Endodermal cell (in vitro differentiated cells): ENCODE data around the gene AEBP1. TPM values are rescaled to one million over a fixed set of nuclear protein-coding genes. Genes with fewer than 3 reads are reported as not detected.

ENCODE experiments used
- DNase-seq: peaks from one replicate; pipeline ENCODE4 v3.0.0-alpha.2; 2017
- H3K27ac ChIP-seq: 2 replicates; pipeline ENCODE4 v1.5.1; 2013; ENCODE audit warnings: mild to moderate bottlenecking, low read depth, low read length, moderate library complexity
- H3K27me3 ChIP-seq: 2 replicates; pipeline ENCODE4 v1.6.1; 2013; ENCODE audit warnings: mild to moderate bottlenecking, low read length, moderate library complexity; ENCODE audit not compliant: insufficient read depth, control insufficient read depth, poor library complexity, severe bottlenecking
- H3K36me3 ChIP-seq: 2 replicates; pipeline ENCODE4 v1.7.0; 2013; ENCODE audit warnings: mild to moderate bottlenecking, low read length, moderate library complexity; ENCODE audit not compliant: control insufficient read depth, insufficient read depth
- H3K4me1 ChIP-seq: one replicate; pipeline ENCODE4 v1.7.0; 2013; ENCODE audit warnings: low read length; ENCODE audit not compliant: control insufficient read depth, insufficient read depth
- H3K4me3 ChIP-seq: 2 replicates; pipeline ENCODE4 v1.5.1; 2013; ENCODE audit warnings: mild to moderate bottlenecking, low read length, moderate library complexity
- H3K9ac ChIP-seq: 2 replicates; pipeline ENCODE4 v1.6.1; 2013; ENCODE audit warnings: mild to moderate bottlenecking, low read length, moderate library complexity; ENCODE audit not compliant: poor library complexity, severe bottlenecking; ENCODE audit errors: extremely low read depth
- H3K9me3 ChIP-seq: 2 replicates; pipeline ENCODE4 v1.6.1; 2013; ENCODE audit warnings: mild to moderate bottlenecking, low read length, moderate library complexity; ENCODE audit not compliant: control insufficient read depth
- H3K27ac Mint-ChIP-seq: 2 replicates; pipeline ENCODE4 v1.8.0; 2020; ENCODE audit warnings: mixed read lengths
- H3K27me3 Mint-ChIP-seq: 2 replicates; pipeline ENCODE4 v1.8.0; 2021; ENCODE audit warnings: mild to moderate bottlenecking, mixed read lengths; ENCODE audit not compliant: insufficient read depth
- H3K36me3 Mint-ChIP-seq: 2 replicates; pipeline ENCODE4 v1.8.0; 2020; ENCODE audit warnings: low read depth, mixed read lengths
- H3K4me1 Mint-ChIP-seq: 2 replicates; pipeline ENCODE4 v1.8.0; 2020; ENCODE audit warnings: mixed read lengths
- H3K4me3 Mint-ChIP-seq: 2 replicates; pipeline ENCODE4 v1.8.0; 2020; ENCODE audit warnings: mild to moderate bottlenecking, moderate library complexity, mixed read lengths
- H3K9me3 Mint-ChIP-seq: 2 replicates; pipeline ENCODE4 v1.8.0; 2020; ENCODE audit warnings: mild to moderate bottlenecking, mixed read lengths
- CTCF ChIP-seq: fragments of 200-600 bp; sonication (generic); conservative IDR thresholded peaks from 2 replicates; pipeline ENCODE4 v1.5.0; 2021; ENCODE audit warnings: antibody characterized with exemption, mild to moderate bottlenecking
- WGBS, 2 experiments: methylation state at CpG; one replicate each; pipeline versions ENCODE4 v1.1.5 to v1.1.7; 2013; ENCODE audit warnings: missing lambda C conversion rate in 2 of 2, mixed read lengths in 1 of 2; ENCODE audit not compliant: insufficient coverage in 1 of 2, insufficient read length in 1 of 2; 5-methylcytosine and 5-hydroxymethylcytosine counted together
- total RNA-seq, 2 donors: library from RNA; stranded (reverse); fragmentation: NEBNext Ultra II Directional in 1 of 2; extraction: Animal tissue kit (Norgen Biotek cat#: 25700) in 1 of 2; gene quantifications; 2 replicates in 1 of 2; 3 replicates in 1 of 2; pipeline ENCODE4 v1.2.1, GENCODE V29; 2021

AEBP1 gene
- total RNA-seq, 2 donors from 2014 or later: 55.2 to 65.8 TPM

GRCh38 chr7:44128721-44129582 is 24.8 kb downstream of the AEBP1 start:
- H3K27me3 ChIP-seq: no peaks in the 10 kb centered on the region
- H3K4me3 ChIP-seq: no peak overlapping the region
- 82 to 84% methylated on average over 3 to 6 of the region's 6 CpGs for WGBS, 2 experiments
- H3K4me3 Mint-ChIP-seq: no peak overlapping the region
- H3K9ac ChIP-seq: no peak overlapping the region
- H3K36me3 Mint-ChIP-seq: no peaks in the 10 kb centered on the region
- no peak overlapping the region for H3K27ac ChIP-seq
- no peaks in the 10 kb centered on the region for H3K36me3 ChIP-seq
- no peak for DNase-seq
- H3K27me3 Mint-ChIP-seq: peaks cover 48% of the 10 kb centered on the region
- TF ChIP-seq CTCF: no peak
- H3K4me1 Mint-ChIP-seq: peaks cover 19% of the 10 kb centered on the region
- H3K9me3 Mint-ChIP-seq: peaks cover 13% of the 10 kb centered on the region
- H3K27ac Mint-ChIP-seq: no peak overlapping the region
- H3K9me3 ChIP-seq: peaks cover 11% of the 10 kb centered on the region
- peaks cover 11% of the 10 kb centered on the region for H3K4me1 ChIP-seq

GRCh38 chr7:44131173-44132029 is 27.3 kb downstream of the AEBP1 start:
- H3K27me3 ChIP-seq: no peaks in the 10 kb centered on the region
- H3K27ac ChIP-seq: no peak overlapping the region
- WGBS, 2 experiments: 85 to 92% methylated on average over 5 to 12 of the region's 12 CpGs
- no peaks in the 10 kb centered on the region for H3K36me3 ChIP-seq
- no peak overlapping the region for H3K4me3 Mint-ChIP-seq
- peaks cover 45% of the 10 kb centered on the region for H3K27me3 Mint-ChIP-seq
- H3K4me3 ChIP-seq: no peak overlapping the region
- peak; percentile 82 for TF ChIP-seq CTCF
- peaks cover 13% of the 10 kb centered on the region for H3K9me3 Mint-ChIP-seq
- no peaks in the 10 kb centered on the region for H3K36me3 Mint-ChIP-seq
- no peak overlapping the region for H3K27ac Mint-ChIP-seq
- H3K4me1 ChIP-seq: peaks cover 11% of the 10 kb centered on the region
- H3K9me3 ChIP-seq: peaks cover 11% of the 10 kb centered on the region
- peaks cover 19% of the 10 kb centered on the region for H3K4me1 Mint-ChIP-seq
- DNase-seq: peak; percentile 85
- H3K9ac ChIP-seq: no peak overlapping the region

- no peak for DNase-seq
- peaks cover 39% of the 10 kb centered on the region for H3K27me3 Mint-ChIP-seq
- no peak overlapping the region for H3K4me3 ChIP-seq
- no peaks in the 10 kb centered on the region for H3K27me3 ChIP-seq
- TF ChIP-seq CTCF: no peak
- H3K4me1 Mint-ChIP-seq: peaks cover 19% of the 10 kb centered on the region
- no peak overlapping the region for H3K4me3 Mint-ChIP-seq
- peaks cover 11% of the 10 kb centered on the region for H3K4me1 ChIP-seq
- H3K9me3 Mint-ChIP-seq: peaks cover 10% of the 10 kb centered on the region
- no peaks in the 10 kb centered on the region for H3K36me3 Mint-ChIP-seq
- no peak overlapping the region for H3K27ac ChIP-seq
- H3K27ac Mint-ChIP-seq: no peak overlapping the region
- H3K36me3 ChIP-seq: no peaks in the 10 kb centered on the region
- no peak overlapping the region for H3K9ac ChIP-seq
- WGBS, 2 experiments: 85 to 89% methylated on average over 2 of the region's 2 CpGs
- peaks cover 11% of the 10 kb centered on the region for H3K9me3 ChIP-seq
Observed at GRCh38 chr7:44132039-44132438, 27.9 kb downstream of the AEBP1 start.
